Activated CD8-positive, alpha-beta memory T cell treated with anti-CD3 and anti-CD28 coated beads, Interleukin-2, amount 50 U/mL, for 4 hours (primary cell): ENCODE results near the gene SIX6.
"Not testable (repeated sequence)": the region's sequence is repeated elsewhere in the genome, so short reads cannot be mapped to it uniquely, and the experiment has no call there.

Experiments used
- DNase-seq: peaks from one replicate; pipeline ENCODE4 v3.0.0-alpha.2; 2020

SIX6 gene

DNA sequence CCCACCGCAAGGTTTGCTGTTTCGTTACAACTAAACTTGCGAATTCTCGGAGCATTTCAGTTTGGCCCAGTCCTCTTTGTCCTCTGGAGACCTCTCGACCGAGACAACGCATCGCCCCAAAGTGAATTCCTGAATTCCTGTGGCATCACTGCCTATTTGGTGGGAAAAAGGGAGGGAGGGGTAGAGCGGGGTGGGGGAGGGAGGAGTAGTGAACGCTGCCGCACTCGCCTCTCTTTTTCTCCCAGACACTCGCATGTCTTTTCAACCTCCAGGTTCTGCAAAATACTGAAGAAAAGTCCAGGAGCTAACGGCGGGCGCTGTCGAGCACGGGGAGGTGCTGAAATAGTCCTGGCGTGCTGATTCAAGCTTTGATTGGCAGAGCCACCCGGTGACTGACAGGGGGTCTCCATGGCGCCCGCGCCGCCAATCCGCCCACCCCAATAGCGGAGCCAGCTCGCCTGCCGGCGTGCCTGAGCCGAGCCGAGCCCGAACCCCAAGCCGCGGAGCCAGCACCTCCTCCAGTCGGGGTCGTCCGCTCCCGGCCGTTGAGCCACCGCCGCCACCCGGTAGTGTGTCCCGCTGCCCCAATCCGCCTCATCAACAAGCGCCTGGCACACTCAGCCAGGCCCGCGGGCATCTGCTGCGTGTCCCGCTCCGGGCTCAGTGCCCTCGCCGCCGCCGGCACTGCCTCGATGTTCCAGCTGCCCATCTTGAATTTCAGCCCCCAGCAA is at the start of gene SIX6:
Gene SIX6, plus strand, starts transcription at position 440 of the 731 bp plus-strand sequence. Its CDS starts 253 bp downstream, at position 693.
- DNase-seq, result no peak

GRCh38 chr14:60480248-60480647 is 28.7 kb upstream of the SIX6 start:
- DNase-seq, result not testable (repeated sequence)

GRCh38 chr14:60482743-60483142 is 26.2 kb upstream of the SIX6 start:
- no peak for DNase-seq

- no peak for DNase-seq
These were observed 23.8 kb upstream of the SIX6 start for GRCh38 chr14:60485057-60485597.

DNA sequence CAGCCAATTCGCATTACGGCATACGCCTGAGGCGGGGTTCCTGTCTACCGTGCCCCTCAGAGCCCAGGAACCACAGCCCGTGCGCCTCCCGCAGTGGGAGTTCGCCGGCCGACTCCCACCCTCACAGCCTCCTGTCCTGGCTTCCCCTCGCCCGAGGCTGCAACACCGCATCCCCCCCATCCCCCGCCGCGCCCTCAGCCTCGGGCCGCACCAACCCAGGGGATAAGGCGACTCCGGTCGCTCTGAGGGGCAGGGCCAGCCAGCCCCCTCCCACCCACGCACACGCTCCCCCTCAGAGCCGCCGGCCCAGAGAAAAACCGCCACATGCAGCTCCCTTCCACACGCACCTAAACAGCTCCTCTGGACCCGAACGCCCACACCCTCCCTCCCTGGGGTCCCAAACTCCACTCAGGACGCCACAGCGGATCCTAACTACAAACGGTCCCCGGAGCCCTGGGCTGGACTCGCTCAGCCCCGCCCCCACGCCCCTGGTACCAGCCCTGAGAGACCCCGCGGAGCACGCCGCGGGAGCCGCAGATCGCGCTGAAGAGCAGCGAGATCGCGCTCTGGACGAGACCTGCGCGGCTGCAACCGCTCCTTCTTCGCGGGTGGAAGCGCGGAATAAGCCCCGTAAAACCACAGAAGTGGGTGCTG is 23.2 kb upstream of the SIX6 start, which contains the start of gene C14orf39:
Gene C14orf39, minus strand, starts transcription at position 466 of the 654 bp plus-strand sequence. CDS start 985 bp downstream, outside the sequence.
- no peak for DNase-seq

DNA sequence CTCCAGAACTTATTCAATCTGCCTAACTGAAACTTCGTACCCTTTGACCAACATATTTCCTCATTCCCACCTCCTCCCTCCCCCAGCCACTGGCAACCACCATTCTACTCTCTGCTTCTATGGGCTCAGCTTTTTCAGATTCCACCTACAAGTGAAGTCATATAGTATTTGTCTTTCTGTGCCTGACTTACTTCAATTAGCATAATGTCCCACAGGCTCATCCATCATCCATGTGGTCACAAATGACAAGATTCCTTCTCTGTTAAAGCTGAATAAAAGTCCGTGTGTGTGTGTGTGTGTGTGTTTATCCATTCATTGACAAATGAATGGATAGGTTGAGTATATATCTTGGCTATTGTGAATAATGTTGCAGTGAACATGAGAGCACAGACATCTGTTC is 21.7 kb upstream of the SIX6 start:
- no peak for DNase-seq

GRCh38 chr14:60488175-60488574 is 20.8 kb upstream of the SIX6 start:
- DNase-seq, result no peak

- DNase-seq, result no peak
These were observed 18.7 kb upstream of the SIX6 start for GRCh38 chr14:60490270-60490669.

DNA sequence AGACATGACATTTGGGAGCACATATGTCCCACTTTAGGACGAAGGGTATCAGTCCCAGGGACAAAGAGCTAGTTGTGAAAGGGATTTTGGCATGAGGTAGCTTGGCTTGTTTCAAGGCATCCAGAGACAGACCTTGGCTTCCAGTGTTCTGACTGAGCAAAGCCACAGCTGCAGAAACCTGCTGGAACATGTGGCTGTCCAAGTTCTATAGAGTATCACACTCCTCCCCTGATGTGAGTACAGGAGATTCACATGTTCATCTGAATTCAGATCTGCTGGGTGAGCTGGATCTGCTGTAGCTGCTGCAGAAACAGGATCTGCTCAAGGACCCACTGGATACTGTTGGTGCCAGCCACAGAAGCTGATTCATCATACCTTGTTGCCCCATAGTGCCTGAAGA is 13.0 kb upstream of the SIX6 start:
- DNase-seq, result no peak

DNA sequence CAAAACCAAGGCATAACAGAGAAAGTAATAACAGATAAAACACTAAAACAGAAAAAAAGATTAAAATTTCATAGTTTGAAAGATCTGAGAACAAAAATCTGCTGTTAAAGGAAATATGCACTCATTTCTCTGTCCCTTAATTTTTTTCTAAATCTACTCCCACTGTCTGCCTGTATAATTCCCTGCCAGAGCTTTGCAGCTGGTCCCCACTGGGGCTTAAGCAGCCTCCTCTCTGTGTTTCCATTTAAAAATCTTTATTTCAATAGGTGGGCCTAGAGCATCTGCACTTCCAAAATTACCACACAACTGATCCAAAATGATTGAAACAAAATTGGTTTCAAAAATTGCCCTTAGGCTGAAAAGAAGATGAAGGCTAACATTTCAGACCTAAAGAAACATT is 6.4 kb upstream of the SIX6 start:
- DNase-seq, result no peak

- DNase-seq, result no peak
These were observed 3.5 kb upstream of the SIX6 start for GRCh38 chr14:60505448-60505847.

GRCh38 chr14:60506010-60506409 is 2.9 kb upstream of the SIX6 start:
- no peak for DNase-seq

DNA sequence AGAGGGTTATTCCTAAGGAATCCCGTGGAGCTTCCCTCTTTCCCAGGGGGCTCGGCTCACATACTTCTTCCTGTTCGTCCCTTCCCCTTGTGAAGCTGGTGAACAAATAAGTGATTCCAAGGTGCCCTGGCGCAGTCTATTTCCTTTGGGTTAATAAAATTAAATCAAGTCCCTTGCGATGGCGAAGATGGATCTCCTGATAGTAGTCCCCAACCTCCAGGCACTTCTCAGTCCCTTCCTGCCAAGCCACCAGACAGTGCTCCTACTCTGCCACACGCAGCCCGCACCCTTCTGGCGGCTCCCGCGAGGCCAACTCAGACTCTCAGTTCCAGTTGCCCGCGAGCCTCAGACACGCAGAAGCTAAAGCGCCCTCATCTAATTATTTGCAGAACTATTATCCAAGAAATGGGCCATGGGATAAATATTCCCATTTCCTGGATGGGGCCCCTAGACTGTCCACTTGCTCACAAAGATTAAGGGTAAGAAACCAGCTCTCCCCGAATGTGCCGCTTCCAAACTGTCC is 2.4 kb upstream of the SIX6 start:
- no peak for DNase-seq

DNA sequence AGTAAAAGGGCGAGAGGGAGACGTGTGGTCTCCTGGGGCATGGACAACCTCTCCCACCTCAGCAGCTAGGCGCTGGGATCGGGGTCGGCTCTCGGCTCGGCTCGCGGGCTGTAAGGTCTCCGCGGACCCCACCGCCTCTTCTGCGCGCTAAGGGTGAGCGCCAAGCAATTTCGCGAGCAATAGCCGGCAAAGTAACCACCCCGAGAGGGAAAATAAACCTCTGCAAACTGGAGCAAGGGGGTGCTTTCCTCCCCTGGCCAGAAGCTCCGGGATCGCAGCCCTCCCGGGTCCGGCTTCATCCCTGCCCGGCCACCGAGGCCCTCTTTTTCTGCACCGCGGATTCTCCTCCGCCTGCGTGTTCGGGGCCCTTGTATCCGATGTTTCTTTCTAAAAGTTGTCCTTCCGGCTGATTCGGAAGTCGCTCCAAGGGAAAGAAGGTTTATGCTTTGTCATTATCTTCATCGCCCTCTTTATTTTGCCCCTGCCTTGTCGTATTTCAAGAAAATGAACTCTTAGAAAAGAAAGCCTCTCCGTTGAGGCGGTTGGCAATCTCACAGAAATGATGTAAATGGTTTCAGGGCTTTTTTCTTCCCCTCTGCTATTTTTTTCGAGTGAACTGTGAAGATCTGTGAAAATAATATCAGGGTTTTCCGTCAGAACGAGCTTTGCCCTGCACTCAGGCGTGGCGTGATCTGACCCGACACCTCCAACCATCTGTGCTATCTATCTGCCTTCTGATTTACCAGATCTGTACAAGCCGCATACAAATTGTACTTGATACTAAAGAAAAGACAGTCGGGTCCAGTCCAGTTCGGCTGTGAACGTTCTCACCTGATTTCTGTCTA is 1.7 kb upstream of the SIX6 start:
- DNase-seq, result no peak

DNA sequence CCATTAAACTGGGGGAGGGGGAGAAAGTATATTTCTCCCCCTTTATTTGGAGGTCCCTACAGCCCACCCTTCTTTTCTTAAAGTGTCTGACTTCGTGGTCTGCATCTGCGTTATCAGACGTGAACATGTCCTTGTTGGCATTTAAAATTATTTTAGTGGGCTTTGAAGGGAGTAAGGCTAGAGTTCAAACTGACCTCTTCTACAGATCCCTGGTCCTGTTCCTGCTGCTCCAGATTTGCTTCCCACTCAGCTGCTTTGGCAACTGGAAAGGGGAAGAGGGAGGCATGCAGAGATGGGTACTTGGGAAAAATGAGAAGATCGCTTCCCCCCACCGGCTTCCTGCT is 611 bp upstream of the SIX6 start:
- no peak for DNase-seq

DNA sequence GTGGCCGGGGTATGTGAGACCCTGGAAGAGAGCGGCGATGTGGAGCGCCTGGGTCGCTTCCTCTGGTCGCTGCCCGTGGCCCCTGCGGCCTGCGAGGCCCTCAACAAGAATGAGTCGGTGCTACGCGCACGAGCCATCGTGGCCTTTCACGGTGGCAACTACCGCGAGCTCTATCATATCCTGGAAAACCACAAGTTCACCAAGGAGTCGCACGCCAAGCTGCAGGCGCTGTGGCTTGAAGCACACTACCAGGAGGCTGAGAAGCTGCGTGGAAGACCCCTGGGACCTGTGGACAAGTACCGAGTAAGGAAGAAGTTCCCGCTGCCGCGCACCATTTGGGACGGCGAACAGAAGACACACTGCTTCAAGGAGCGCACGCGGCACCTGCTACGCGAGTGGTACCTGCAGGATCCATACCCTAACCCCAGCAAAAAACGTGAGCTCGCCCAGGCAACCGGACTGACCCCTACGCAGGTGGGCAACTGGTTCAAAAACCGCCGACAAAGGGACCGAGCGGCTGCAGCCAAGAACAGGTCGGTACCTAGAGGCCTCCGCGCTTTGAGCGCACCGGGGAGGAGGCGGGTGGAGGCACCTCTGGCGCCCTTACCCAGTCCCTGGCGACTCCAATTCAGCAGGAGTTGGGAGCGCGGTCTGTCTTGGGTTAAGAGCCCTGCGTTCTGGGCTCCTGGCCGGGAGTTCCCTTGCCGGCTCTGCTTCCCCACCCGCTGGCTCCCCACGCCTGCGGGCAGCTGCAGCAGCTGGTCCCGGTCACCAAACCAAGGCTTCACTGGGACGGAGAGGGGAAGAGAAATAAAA is 700 bp downstream of the SIX6 start:
- no peak for DNase-seq

DNA sequence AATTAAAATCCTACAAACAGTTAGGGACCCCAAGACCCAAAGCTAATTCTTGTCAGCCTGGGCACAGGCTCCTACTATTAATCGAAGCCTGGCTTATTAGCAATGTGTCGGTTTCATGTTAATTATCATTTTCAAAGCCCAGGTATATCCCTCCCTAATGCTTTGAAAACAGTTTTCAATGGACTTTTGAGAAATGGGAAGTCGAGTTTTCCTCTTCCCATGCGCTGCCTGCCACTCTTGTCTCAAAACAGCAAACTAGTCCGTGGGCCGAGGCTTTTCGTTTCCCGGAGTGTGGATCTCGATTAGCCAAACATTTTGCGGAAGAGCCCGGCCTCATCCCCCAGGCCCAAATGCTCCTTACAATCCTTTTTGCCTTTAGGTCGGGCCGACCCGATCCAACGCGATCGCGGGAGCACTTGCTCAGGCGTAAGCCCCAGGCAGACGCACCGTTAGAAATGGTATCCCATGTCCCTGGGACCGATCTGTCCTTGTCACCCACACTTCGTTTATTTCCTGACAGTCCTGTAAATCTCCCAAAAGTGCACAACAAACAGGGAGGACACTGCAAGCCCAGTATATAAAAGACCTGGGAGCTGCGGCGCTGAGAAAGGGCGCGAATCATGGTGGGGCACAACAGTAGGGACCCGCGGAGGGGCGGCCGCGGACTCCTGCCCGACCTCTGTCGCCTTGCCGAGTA is 1.5 kb downstream of the SIX6 start:
- DNase-seq, result no peak

DNA sequence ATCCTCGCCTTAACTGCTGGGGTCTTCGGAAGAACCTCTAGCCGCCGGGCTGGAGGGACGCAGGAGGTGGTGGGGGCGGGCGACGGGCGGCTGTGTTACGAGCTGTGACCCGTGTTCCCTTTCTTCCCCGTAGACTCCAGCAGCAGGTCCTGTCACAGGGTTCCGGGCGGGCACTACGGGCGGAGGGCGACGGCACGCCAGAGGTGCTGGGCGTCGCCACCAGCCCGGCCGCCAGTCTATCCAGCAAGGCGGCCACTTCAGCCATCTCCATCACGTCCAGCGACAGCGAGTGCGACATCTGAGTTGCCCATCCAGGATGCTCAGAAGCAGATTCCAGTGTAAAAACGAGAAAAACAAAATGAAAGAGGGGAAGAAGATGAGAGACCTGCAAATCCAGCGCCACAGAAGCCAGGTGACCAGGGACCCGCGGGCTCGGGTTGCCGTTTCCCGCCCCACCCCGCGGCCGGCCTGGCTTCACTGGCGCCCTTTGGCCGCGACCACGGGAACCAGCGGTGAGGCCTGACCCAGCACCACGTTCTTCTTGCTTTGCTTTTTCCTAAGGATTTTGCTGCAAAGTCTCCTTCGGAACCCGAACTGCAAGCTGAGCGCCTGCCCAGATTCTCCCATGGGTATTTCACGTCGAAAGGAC is 2.1 kb downstream of the SIX6 start:
- no peak for DNase-seq

DNA sequence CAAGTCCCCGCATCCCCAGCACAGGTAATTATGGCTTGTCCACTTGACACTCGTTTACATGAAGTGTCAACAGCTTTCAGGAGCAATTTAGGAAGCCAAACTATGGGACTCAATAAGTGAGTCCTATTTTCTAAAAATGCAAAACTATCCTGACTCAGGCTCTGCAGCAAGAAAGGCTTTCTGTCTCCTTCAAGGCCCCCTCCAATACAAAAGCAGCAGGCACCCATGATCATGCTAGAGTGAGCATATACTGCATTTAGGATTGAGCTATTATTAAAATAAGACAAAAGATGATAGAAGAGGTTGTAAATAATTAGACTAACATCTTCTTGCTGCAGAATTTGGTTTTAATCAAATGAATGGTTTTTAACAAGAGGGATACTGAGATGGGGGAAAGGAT is 3.2 kb downstream of the SIX6 start:
- DNase-seq, result no peak

- no peak for DNase-seq
These were observed 4.1 kb downstream of the SIX6 start for GRCh38 chr14:60512973-60513571.

- no peak for DNase-seq
These were observed 5.4 kb downstream of the SIX6 start for GRCh38 chr14:60514378-60514740.
